Measurements from ENCODE around the gene RNPS1. TPM values are rescaled to one million over a fixed set of nuclear protein-coding genes. Genes with fewer than 3 reads are reported as not detected.

The RNPS1 gene
- polyA plus RNA-seq, 1 donor from 2014 or later: 180 TPM

DNA sequence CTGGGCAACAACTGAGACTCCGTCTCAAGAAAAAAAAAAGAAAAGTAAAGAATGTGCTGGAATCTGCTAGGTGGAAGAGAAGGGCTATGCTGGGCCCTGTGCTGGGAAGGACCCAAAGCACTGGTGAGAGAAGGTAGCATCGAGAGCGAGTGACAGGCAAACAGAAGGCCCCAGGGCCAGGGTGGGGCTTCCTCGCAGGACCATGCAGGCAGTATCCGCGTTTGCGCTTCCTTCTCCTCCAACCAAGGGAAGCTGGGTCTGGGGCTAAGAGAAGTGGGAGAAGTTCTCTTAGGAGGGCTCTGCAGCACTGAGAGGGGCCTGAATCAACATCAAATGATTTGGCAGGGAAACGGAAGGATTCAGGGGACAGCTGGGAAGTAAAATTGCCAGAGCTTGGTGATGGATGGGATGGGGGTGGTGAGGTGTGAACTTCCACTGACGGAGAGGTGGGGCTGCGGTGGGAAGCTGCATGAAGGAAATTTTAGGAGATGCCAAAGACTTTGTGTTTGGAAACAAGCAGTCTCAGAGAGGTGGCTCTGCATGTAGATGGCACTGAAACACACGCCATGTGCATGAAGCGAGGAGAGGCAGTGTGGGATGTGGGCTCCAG, 11.3 kb downstream of the RNPS1 start:
- H3K4me2 ChIP-seq (ENCODE audit: low read length): no peak overlapping the region
- no peak overlapping the region for H2AFZ ChIP-seq (ENCODE audit: low read depth, low read length)
- H3K4me3 ChIP-seq (ENCODE audit: low read length): no peak overlapping the region
- H3F3A ChIP-seq (ENCODE audit: insufficient read depth, low read length, poor library complexity, severe bottlenecking): no peaks in the 10 kb centered on the region
- H3K27me3 ChIP-seq (ENCODE audit: insufficient read depth, low read depth, low read length): no peaks in the 10 kb centered on the region
- H3K27ac ChIP-seq (ENCODE audit: low read length): no peak overlapping the region
- H3K9me2 ChIP-seq (ENCODE audit: insufficient read depth, low read length): no peaks in the 10 kb centered on the region
- TF ChIP-seq REST (IDR thresholded peaks at IDR 0.05; ENCODE audit: borderline replicate concordance) (no peak), EP300 (conservative IDR thresholded peaks at IDR 0.05; ENCODE audit: poor library complexity, severe bottlenecking) (no peak), RAD21 (conservative IDR thresholded peaks at IDR 0.05) (no peak), TAF1 (IDR thresholded peaks at IDR 0.05; ENCODE audit: low read depth) (no peak), SMC3 (conservative IDR thresholded peaks at IDR 0.05; ENCODE audit: poor library complexity) (no peak), POLR2AphosphoS5 (IDR thresholded peaks at IDR 0.05) (no peak)
- TF ChIP-seq, protein P1, sequence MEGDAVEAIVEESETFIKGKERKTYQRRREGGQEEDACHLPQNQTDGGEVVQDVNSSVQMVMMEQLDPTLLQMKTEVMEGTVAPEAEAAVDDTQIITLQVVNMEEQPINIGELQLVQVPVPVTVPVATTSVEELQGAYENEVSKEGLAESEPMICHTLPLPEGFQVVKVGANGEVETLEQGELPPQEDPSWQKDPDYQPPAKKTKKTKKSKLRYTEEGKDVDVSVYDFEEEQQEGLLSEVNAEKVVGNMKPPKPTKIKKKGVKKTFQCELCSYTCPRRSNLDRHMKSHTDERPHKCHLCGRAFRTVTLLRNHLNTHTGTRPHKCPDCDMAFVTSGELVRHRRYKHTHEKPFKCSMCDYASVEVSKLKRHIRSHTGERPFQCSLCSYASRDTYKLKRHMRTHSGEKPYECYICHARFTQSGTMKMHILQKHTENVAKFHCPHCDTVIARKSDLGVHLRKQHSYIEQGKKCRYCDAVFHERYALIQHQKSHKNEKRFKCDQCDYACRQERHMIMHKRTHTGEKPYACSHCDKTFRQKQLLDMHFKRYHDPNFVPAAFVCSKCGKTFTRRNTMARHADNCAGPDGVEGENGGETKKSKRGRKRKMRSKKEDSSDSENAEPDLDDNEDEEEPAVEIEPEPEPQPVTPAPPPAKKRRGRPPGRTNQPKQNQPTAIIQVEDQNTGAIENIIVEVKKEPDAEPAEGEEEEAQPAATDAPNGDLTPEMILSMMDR (IDR thresholded peaks at IDR 0.05; ENCODE audit: poor library complexity, severe bottlenecking): no peak
- peaks cover 9% of the 10 kb centered on the region for H3K36me3 ChIP-seq (ENCODE audit: insufficient read depth, low read length)
- H3K9ac ChIP-seq (ENCODE audit: low read length): no peak overlapping the region
- H3K79me2 ChIP-seq (replicated peaks; ENCODE audit: insufficient read depth, low read length): no peaks in the 10 kb centered on the region
- no peaks in the 10 kb centered on the region for H4K20me1 ChIP-seq (ENCODE audit: insufficient read depth)
- no peaks in the 10 kb centered on the region for H3K9me3 ChIP-seq (ENCODE audit: low read length)

DNA sequence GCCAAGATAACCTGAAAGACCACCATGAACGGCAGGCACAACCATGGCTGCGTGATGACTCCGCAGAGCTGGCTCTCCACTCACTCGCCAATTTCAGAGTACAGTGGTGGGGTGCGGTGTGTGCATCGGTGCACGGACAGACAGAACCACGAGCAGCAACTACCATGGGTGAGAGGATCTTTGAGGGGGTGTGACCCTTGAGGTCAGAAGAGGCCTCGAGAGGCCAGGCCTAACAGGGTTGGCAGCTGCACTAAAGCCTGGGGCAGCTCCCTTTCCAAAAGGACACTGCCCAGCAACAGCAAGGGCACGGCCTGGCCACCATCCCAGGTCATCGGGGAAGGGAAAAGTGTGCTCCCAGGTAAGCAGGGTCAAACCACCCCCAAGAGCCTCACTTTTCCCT, 14.6 kb downstream of the RNPS1 start:
- no peaks in the 10 kb centered on the region for H3K36me3 ChIP-seq (ENCODE audit: insufficient read depth, low read length)
- H3K27me3 ChIP-seq (ENCODE audit: insufficient read depth, low read depth, low read length): no peaks in the 10 kb centered on the region
- no peak overlapping the region for H3K27ac ChIP-seq (ENCODE audit: low read length)
- no peak overlapping the region for H3K9ac ChIP-seq (ENCODE audit: low read length)
- H3F3A ChIP-seq (ENCODE audit: insufficient read depth, low read length, poor library complexity, severe bottlenecking): no peaks in the 10 kb centered on the region
- no peak for TF ChIP-seq SMC3 (conservative IDR thresholded peaks at IDR 0.05; ENCODE audit: poor library complexity)
- TF ChIP-seq REST (IDR thresholded peaks at IDR 0.05; ENCODE audit: borderline replicate concordance): no peak
- no peak for TF ChIP-seq MXI1 (conservative IDR thresholded peaks at IDR 0.05; ENCODE audit: poor library complexity, severe bottlenecking)
- no peak for TF ChIP-seq EZH2 (IDR thresholded peaks at IDR 0.05; ENCODE audit: borderline replicate concordance, insufficient read depth, low read length, poor library complexity, severe bottlenecking)
- TF ChIP-seq, protein P1 (IDR thresholded peaks at IDR 0.05; ENCODE audit: poor library complexity, severe bottlenecking): no peak
- no peak for TF ChIP-seq POLR2AphosphoS5 (IDR thresholded peaks at IDR 0.05)
- no peak for TF ChIP-seq RAD21 (conservative IDR thresholded peaks at IDR 0.05)
- TF ChIP-seq EP300 (conservative IDR thresholded peaks at IDR 0.05; ENCODE audit: poor library complexity, severe bottlenecking): no peak
- TF ChIP-seq TAF1 (IDR thresholded peaks at IDR 0.05; ENCODE audit: low read depth): no peak
- peaks cover 4% of the 10 kb centered on the region for H3K79me2 ChIP-seq (replicated peaks; ENCODE audit: insufficient read depth, low read length)
- no peak overlapping the region for H3K4me3 ChIP-seq (ENCODE audit: low read length)
- no peaks in the 10 kb centered on the region for H3K9me3 ChIP-seq (ENCODE audit: low read length)
- no peaks in the 10 kb centered on the region for H3K9me2 ChIP-seq (ENCODE audit: insufficient read depth, low read length)
- H3K4me2 ChIP-seq (ENCODE audit: low read length): no peak overlapping the region
- no peak overlapping the region for H2AFZ ChIP-seq (ENCODE audit: low read depth, low read length)
- H4K20me1 ChIP-seq (ENCODE audit: insufficient read depth): no peaks in the 10 kb centered on the region
